AG04450 (cell line): ENCODE results near the gene SYT3. TPM values are rescaled to one million over a fixed set of nuclear protein-coding genes. Genes with fewer than 3 reads are reported as not detected.

Experiments used
- CTCF ChIA-PET: fragments of 300-600, 350-600 bp; formaldehyde crosslinking; extraction: SDS; loops from one replicate; lab custom pipeline; 2022; ENCODE audit warnings: antibody characterized with exemption, inconsistent platforms; lab: Charles Lee
- POLR2A ChIA-PET: fragments of 350-600 bp; formaldehyde crosslinking; extraction: SDS; loops from one replicate; lab custom pipeline; 2021; ENCODE audit warnings: antibody characterized with exemption, inconsistent platforms; lab: Yijun Ruan, JAX
- DNase-seq: peaks from one replicate; pipeline ENCODE4 v3.0.0-alpha.2; 2011; ENCODE audit warnings: low read depth, low spot score
- H3K27ac ChIP-seq: one replicate; pipeline ENCODE4 v1.5.1; 2012; ENCODE audit warnings: low read depth, low read length, control low read depth
- H3K27me3 ChIP-seq: one replicate; pipeline ENCODE4 v1.6.0; 2012; ENCODE audit warnings: low read length; ENCODE audit not compliant: control insufficient read depth, insufficient read depth
- H3K4me3 ChIP-seq: 2 replicates; pipeline ENCODE4 v1.5.1; 2011; ENCODE audit warnings: mild to moderate bottlenecking, low read depth, low read length, control low read depth
- H3K9me3 ChIP-seq: 2 replicates; pipeline ENCODE4 v1.5.1; 2012; ENCODE audit warnings: low read length; ENCODE audit not compliant: control insufficient read depth, insufficient read depth
- CTCF ChIP-seq: IDR thresholded peaks from 2 replicates; pipeline ENCODE4 v1.5.1; 2011; ENCODE audit warnings: low read depth, low read length, control low read depth, inconsistent platforms
- polyA plus RNA-seq: library from polyadenylated mRNA; depleted of rRNA; stranded (reverse); fragments of >200 nt; gene quantifications from 2 replicates; pipeline ENCODE4 v1.2.3, GENCODE V29; 2011

Gene SYT3
- polyA plus RNA-seq, 1 experiment, result 0.05 TPM

- CTCF ChIA-PET, result no interaction called here
Measured at GRCh38 chr19:50654882-50655281, 15.2 kb upstream of the SYT3 start.

GRCh38 chr19:50652722-50653121 lies 13.0 kb upstream of the SYT3 start:
- DNase-seq, result no peak
- no peak for TF ChIP-seq CTCF

More at GRCh38 chr19:50654882-50655281, 15.2 kb upstream of the SYT3 start:
- H3K27ac ChIP-seq, result no peak overlapping the region
- no peak overlapping the region for H3K4me3 ChIP-seq
- no peak for DNase-seq
- H3K27me3 ChIP-seq, result no peaks in the 10 kb centered on the region
- TF ChIP-seq CTCF, result no peak
- POLR2A ChIA-PET, result no interaction called here
- peaks cover 14% of the 10 kb centered on the region; the same call in 1 of the 2 replicates for H3K9me3 ChIP-seq

GRCh38 chr19:50651174-50651573 lies 11.5 kb upstream of the SYT3 start:
- ChIA-PET CTCF (interaction anchor here (0.6 to 0.8 kb wide), 2 partner anchors 19 to 69 kb away, joined by 3 to 4 read pairs; no protein-coding TSS in a partner anchor), POLR2A (no interaction called here)
- no peak for TF ChIP-seq CTCF
- Histone ChIP-seq H3K4me3 (no peak overlapping the region), H3K27me3 (no peaks in the 10 kb centered on the region), H3K27ac (no peak overlapping the region), H3K9me3 (peaks cover 5% of the 10 kb centered on the region; the same call in 1 of the 2 replicates)
- no peak for DNase-seq

More at GRCh38 chr19:50652722-50653121, 13.0 kb upstream of the SYT3 start:
- Histone ChIP-seq H3K9me3 (peaks cover 5% of the 10 kb centered on the region; the same call in 1 of the 2 replicates), H3K27ac (no peak overlapping the region), H3K27me3 (no peaks in the 10 kb centered on the region), H3K4me3 (no peak overlapping the region)
- ChIA-PET CTCF (no interaction called here), POLR2A (no interaction called here)

DNA sequence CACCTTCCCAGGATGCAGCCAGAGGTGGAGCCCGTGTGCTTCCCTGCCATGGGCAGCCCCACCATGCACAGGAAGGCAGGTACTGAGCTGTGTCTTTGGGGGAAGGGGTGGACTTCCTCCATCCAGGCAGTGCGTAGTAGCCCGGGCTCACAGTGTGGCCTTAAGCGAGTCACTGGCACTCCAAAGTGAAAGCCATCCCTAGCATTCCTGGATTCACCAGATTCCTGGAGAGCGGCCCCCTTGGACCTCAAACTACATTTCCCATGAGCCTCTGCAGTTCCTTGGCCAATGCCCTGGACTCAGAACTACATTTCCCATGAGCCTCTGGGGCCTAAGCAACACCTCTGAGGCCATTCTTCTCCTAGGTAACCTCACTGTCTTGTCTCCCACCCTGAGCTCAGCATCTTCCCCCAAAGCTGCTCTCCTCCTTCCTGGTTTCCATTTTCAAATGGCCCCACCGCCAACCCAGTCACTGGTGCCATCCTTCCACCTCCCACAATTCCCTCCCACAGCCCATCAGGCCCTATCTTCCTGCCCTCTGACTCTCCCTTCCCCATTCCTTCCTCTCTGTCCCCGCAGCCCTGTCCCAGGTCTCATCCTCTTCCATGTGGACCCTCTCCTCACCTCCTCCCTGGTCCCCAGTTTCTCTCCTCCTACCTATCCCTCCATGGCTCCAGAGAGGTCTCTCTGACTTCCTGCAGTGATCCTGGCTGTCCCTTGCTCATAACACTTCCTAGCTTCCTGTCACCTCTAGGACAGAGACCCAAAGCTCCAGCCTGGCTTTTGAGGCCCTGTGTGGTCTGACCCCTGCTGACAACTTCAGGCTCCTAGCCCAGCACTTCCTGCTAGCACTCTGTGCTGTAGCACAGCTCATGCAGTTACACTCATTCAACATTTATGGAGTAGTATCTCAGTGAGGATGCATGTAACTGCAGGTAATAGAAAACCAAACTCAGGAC lies 10.0 kb upstream of the SYT3 start, which contains the start of gene C19orf81:
TSS of gene C19orf81 (plus strand) at position 13 of the 959 bp plus-strand sequence. CDS start at position 13, 0 bp downstream.
- Histone ChIP-seq H3K9me3 (no peaks in the 10 kb centered on the region), H3K27me3 (peaks cover 3% of the 10 kb centered on the region), H3K4me3 (no peak within 1 kb of the TSS), H3K27ac (no peak within 1 kb of the TSS)
- DNase-seq, result no peak
- CTCF ChIA-PET, result no interaction called here
- TF ChIP-seq CTCF, result no peak
- POLR2A ChIA-PET, result no interaction called here

DNA sequence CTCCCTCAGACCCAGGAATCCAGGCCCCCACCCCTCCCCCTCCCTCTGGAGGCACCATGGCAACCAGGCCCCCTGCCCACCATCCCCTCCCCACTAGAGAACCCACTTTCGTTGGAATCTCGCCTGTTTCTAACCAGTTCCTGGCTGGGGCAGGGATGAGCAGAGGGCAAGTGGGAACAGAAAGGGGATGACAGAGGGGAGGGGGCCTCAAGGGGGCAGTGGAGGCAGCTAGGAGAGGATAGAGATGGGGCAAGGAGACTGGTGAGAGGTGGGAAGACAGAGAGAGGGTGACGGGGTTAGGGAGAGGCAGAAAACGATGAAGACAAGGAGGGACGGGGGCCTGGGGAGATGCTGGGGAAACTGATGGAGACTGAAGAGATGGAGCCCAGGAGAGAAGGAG lies 9.0 kb upstream of the SYT3 start:
- DNase-seq, result no peak
- Histone ChIP-seq H3K9me3 (no peaks in the 10 kb centered on the region), H3K27ac (no peak overlapping the region), H3K4me3 (no peak overlapping the region), H3K27me3 (peaks cover 5% of the 10 kb centered on the region)
- no peak for TF ChIP-seq CTCF
- CTCF ChIA-PET, result no interaction called here
- POLR2A ChIA-PET, result no interaction called here
